Uterus (tissue), 2 donors: ENCODE results near the gene GOLGA6B.
"Not testable (repeated sequence)": the region's sequence is repeated elsewhere in the genome, so short reads cannot be mapped to it uniquely, and the experiment has no call there.

Experiments
- CTCF ChIP-seq, 4 experiments: fragments of 200-600 bp in 2 of 4; fragments of 450-650 bp in 2 of 4; sonication (generic) in 2 of 4; IDR thresholded peaks; one replicate each; pipeline ENCODE4 v1.5.1; 2016 to 2019; ENCODE audit warnings: antibody characterized with exemption in 4 of 4, mild to moderate bottlenecking in 2 of 4, moderate library complexity in 1 of 4
- POLR2A ChIP-seq, 2 donors: fragments of 450-650 bp; IDR thresholded peaks; one replicate each; pipeline ENCODE4 v1.6.1; 2016; ENCODE audit warnings: antibody characterized with exemption in 2 of 2, mild to moderate bottlenecking in 1 of 2, moderate library complexity in 1 of 2

GRCh38 chr15:72629068-72629570 lies 25.4 kb upstream of the GOLGA6B start:
- not testable (repeated sequence) for TF ChIP-seq CTCF, POLR2A (IDR thresholded peaks at IDR 0.05)
